GM21786 (cell line): ENCODE data around the gene OTUD5.
A peak's percentile ranks its signal among the peaks of the same experiment; 100 is the strongest.

Experiments used
- ATAC-seq: cut with Tn5 transposase; IDR thresholded peaks from one replicate; pipeline ENCODE4 v1.9.1; 2021; ENCODE audit not compliant: unreplicated experiment

Gene OTUD5

DNA sequence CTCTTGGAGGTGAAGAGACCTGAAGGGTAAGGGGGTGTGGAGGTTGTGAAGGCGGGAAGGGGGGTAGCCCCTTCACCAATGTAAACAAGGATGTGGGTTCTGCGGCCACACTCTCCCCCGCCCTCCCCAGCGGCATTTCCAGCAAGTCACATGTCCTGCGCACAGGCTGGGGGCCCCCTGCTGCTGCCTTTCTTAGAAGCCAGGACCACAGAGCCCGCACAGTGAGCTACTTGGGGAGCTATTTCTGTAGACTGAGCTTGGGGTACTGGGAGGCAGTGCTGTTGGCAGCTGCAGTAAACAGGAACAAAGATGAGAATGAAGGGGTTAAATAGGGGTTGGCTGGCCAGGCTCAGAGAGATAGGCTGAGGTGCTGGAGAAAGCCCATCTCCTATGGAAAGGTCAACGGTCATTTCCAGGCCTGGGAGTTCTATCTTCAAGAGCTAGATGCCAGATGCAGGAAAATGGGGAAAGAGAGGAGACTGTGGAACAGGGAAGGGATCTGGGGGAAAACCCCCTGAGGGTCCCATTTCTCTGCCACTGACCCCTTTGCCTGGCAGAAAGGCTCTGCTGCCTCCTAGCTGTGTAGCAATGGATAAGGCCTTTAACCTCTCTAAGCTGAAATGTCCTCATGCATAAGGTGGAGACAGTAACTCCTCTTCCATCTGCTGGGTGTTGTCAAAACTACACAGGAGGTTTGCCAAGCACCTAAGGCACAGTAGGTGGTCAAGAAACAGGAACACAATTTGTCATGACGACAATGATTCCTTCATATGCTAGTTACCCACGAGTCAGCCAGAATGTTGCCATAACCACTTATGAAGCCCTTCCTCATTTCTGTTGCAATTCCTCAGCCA lies 20.1 kb downstream of the OTUD5 start:
- peak; percentile 50 for ATAC-seq

DNA sequence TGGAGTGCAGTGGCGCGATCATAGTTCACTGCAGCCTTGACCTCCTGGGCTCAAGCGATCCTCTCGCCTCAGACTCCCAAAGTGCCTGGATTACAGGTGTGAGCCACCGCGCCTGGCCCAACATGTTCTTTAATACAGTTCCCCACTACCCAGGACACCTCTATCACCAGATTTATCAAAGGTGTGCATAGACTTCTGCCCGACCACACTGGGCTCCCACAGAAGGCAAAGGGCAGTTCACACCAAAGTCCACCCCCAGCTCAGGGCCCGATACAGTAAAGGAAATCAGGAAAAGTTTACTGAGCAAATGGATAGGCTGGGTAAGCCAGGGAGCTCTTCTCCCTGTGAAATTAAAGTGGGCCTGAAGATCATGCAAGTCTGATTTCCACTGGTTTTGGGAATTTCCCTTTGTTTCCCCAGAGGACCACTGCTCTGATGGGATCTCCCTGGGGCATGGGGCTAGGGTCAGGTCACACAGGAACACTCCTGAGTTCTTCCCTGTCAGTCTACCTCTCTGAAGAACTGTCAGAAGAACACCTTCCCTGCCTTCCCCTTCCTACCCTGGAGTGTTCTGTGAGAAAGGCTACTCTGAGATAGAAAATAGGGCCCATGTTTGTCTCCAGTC lies 20.9 kb downstream of the OTUD5 start:
- no peak for ATAC-seq

GRCh38 chrX:48935301-48935670 lies 22.1 kb downstream of the OTUD5 start:
- no peak for ATAC-seq

DNA sequence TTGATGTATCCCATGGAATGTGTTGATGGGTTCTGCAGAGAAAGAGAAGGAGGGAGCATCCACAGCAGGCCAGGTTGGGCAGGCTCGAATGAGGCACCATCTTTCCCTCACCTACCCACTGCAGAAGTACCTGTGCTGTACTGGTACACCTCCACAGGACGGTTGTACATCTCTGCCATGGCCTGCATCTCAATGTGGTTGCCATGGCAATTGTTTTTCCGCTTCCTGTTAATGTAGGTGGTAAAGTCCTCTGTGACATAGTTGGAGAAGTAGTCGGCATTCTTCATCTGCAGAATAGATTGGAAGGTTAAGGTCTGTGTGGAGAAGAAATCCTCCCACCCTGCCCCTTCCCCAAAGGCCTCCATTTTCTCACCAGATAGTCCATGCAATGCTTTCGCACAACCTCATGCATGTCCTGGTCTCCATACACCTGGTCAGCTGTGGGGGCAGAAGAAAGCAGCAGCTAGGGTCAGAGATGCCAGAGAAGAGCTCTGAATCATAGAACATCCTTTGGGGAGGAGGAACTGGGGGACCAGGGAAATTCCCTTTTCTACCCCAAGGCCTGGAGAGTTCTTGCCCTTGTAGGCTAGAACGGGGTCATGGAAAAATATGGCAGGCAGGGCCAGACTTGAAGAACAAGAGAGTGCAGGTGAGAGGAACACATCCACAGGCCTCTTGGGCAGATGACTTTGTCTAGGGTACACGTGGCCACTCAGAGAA lies 22.7 kb downstream of the OTUD5 start:
- no peak for ATAC-seq

GRCh38 chrX:48933757-48934156 lies 23.6 kb downstream of the OTUD5 start:
- ATAC-seq: no peak

DNA sequence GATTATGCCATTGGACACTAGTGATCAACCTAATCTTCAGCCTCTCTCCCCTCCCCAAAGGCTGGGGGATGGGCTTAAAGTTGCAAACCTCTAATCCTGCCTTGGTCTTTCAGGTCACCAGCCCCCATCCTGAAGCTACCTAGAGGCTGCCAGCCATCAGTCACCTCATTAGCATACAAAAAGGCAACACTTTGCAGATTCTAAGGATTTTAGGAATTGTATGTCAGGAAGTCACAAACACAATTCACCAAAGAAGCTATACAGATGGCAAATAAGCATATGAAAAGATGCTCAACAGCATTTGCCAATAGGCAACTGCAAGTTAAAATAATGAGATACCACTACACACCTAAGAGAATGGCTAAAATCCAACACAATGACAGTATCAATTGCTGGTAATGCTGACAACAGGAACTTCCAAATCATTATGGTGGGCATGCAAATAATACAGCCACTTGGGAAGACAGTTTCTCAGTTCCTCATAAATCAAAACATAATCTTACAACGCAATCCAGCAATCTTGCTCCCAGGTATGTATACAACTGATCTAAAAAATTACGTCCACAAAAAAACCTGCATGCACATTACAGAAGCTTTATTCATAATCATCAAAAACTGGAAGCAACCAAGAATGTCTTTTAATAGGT lies 29.5 kb downstream of the OTUD5 start:
- ATAC-seq: no peak

GRCh38 chrX:48927123-48927522 lies 30.3 kb downstream of the OTUD5 start:
- ATAC-seq: no peak

DNA sequence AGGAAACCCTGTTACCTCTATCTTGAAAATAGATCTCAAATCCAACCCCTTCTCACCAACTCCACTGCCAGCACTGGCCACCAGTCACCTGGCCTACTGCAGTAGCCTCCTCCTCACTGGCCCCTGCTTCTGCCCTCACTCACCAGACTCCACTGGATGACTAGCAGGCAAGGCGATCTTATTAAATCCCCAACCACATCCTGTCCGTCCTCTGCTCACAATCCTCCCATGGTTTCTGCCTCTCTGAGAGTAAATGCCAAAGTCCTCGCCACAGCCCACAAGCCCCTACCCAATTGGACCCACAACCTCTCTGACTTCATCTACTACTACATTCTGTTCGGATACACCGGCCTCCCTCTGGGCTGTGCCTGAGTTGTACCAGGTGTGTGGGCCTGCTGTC lies 33.1 kb downstream of the OTUD5 start:
- ATAC-seq: no peak

DNA sequence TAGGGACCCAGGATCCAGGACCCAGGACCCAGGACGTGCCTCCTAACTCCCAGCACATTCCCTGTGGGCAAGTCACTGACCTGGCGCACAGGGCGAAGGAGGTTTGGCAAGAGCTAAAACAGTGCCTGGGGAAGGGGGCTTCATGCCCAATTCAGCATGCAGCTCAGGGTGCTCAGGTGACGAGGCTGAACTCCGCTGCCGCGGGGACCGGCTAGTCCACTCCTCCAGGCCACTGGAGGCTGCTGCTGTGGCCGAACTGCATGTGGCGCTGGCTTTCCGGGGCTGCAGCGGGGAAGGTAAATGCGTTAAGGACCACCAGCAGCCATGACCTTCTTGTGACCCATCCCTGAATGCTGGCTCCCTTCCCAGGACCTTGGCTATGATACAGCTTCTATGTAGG lies 33.6 kb downstream of the OTUD5 start:
- ATAC-seq: no peak

- ATAC-seq: no peak
Measured at GRCh38 chrX:48920718-48921104, 36.7 kb downstream of the OTUD5 start.

- no peak for ATAC-seq
Measured at GRCh38 chrX:48919947-48920717, 37.3 kb downstream of the OTUD5 start.

DNA sequence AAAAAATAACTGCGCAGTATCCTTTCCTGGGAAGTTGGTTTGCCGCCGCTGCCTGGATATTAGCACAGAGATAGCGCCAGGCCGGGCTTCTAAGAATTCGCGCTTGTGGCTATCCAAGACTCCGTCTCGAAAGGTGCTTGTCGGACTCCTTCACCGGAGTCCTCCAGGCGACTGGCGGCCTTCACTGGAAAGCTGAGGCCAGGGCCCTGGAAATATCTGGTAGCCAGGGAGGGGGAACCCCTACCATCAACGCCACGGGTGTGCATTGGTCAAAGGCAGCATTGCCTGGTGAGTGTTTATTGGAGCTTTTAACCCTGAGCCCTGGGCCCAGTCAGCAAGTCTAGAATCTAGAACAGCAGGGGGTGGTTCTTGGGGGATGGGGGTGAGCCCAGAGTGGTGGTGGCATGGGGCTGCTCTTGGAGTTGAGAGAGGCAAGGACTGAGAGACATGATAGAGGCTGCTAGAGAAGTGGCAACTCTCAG lies 38.0 kb downstream of the OTUD5 start:
- no peak for ATAC-seq

DNA sequence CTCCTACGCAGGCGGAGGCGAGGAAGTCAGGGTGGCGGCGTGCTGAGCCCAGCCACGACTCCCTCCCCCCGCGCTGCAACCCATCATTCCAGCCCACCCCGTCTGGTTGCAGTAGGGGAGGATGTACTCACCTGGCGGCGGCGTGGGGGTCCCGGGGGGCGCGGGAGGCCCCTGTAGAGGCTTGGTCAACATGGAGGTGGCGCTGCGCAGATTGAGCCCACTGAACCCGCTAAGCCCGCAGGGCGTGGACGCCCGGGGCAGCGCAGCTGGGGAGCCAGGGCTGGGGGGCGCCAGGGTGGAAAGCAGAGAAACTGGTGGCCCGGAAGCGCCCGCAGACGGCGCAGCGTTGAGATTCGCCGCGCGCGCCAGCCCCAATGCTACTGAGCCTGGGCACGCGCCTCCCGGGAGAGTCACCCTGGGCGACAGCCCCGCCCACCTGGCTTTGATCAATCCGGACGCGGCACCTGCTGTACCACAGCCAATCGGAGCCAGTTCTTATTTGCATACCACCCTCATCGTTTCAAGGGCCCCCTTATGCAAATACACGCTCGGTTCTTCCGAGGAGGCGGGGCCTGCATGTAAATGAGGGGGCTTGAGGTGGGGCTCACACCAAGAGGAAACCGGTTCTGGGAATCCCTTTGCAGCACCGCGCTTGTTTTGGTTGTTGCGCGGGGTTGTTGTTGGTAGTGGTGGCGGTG lies 38.6 kb downstream of the OTUD5 start, which contains the start of gene PIM2:
Gene PIM2, minus strand, starts transcription at position 382 of the 698 bp plus-strand sequence. Its CDS starts 190 bp downstream, at position 192.
- peak; percentile 69 for ATAC-seq

- no peak for ATAC-seq
Measured at GRCh38 chrX:48918301-48918642, 39.1 kb downstream of the OTUD5 start.

DNA sequence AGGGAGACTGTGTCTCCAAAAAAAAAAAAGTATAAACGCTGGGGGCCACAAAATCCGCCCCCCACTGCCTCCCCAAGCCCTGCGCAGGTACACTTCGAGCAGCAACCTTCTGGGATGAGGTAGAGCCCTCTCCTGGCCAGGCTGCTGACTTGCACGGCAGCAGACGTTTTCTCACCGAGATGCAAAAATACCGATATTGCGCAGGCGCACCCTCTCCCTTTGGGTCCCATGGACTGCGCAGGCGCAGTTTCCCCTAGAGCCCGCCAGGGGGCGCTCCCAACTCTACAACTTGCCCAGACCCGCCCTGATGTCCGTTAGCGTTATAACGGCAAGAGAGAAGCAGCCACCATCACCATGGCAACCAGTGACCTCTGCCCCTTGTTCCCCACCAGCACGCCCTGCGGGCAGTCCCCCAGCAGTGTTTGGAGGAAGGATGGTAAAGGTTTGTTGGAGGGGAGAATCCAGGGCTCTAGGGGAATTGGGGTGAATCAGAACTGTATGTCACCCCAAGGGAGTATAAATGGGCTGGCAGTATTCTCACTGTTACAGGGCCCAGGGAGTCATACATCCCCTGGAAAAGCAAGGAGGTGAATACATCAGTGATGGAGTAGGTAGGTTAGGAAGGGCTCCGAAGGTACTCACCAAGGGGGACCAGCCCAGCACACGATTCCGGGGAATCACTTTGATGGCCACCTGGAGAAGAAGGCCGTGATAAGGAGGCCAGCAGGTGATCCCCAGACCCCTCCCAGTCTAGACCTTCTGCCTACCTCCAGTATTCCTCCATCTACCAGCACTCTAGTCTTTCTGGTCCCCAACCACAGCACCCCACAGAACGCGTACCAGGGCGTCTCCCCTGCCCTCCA lies 40.0 kb downstream of the OTUD5 start:
- peak; percentile 46 for ATAC-seq

DNA sequence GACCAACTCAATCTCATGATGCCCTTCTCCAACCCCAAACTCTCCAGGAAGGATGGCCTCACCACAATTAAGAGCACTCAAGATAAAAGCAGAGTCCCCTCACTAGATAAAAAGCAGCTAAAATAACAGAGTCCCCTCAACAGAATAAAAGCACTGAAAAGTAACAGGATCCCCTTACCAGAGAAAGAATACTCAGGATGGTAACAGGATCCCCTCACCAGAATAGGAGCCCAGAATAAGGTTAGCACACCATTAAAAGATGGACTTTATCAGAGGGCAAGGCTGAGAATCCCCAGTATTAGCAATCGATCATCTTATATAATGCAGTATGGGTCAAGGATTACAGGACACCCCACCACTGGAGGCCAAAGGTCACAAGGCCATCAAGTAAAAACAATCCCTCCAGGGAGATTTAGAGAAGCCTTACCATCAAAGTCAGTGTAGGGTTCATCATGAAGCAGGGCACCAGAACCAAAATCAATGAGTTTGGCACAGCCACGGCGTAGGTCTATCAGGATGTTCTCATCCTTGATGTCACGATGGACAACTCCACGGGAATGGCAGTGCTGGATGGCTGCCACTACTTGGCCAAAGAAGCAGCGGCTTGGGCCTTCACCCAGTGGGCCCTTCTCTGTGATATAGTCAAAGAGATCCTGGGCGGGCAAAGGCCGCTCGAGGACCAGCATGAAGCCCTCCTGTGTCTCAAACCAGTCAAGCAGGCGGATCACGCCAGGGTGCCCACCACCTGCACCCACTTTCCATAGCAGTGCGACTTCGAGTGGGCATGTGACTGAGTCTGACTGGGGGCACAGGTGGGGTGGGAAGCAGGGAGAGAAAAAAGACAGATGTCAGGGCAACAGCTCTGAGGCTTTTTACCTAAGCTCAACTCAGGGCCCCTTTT lies 42.6 kb downstream of the OTUD5 start:
- ATAC-seq: no peak

GRCh38 chrX:48913605-48914366 lies 43.6 kb downstream of the OTUD5 start:
- ATAC-seq: no peak
